Glutamatergic neuron (in vitro differentiated cells): ENCODE measurements around the gene FNIP2. TPM values are rescaled to one million over a fixed set of nuclear protein-coding genes. Genes with fewer than 3 reads are reported as not detected.
"Not testable (repeated sequence)": the region's sequence is repeated elsewhere in the genome, so short reads cannot be mapped to it uniquely, and the experiment has no call there.

Source experiments
- DNase-seq: peaks from one replicate; pipeline ENCODE4 v3.0.0; 2022
- H3K27ac Mint-ChIP-seq: one replicate; pipeline ENCODE4 v1.8.0; 2020; ENCODE audit warnings: mild to moderate bottlenecking, mixed read lengths, inconsistent platforms; ENCODE audit not compliant: unreplicated experiment
- H3K27me3 Mint-ChIP-seq: one replicate; pipeline ENCODE4 v1.8.0; 2020; ENCODE audit warnings: mild to moderate bottlenecking, moderate library complexity, mixed read lengths, inconsistent platforms; ENCODE audit not compliant: unreplicated experiment
- H3K36me3 Mint-ChIP-seq: one replicate; pipeline ENCODE4 v1.8.0; 2020; ENCODE audit warnings: mild to moderate bottlenecking, mixed read lengths, inconsistent platforms; ENCODE audit not compliant: unreplicated experiment
- H3K4me1 Mint-ChIP-seq: one replicate; pipeline ENCODE4 v1.8.0; 2020; ENCODE audit warnings: mild to moderate bottlenecking, low read depth, mixed read lengths, inconsistent platforms; ENCODE audit not compliant: unreplicated experiment
- H3K4me3 Mint-ChIP-seq: one replicate; pipeline ENCODE4 v1.8.0; 2020; ENCODE audit warnings: mild to moderate bottlenecking, mixed read lengths, inconsistent platforms; ENCODE audit not compliant: unreplicated experiment
- H3K9me3 Mint-ChIP-seq: one replicate; pipeline ENCODE4 v1.8.0; 2020; ENCODE audit warnings: mild to moderate bottlenecking, moderate library complexity, mixed read lengths, inconsistent platforms; ENCODE audit not compliant: unreplicated experiment
- total RNA-seq: library from RNA; stranded (reverse); fragmentation: NEBNext Ultra II Directional; extraction: Animal tissue kit (Norgen Biotek cat#: 25700); gene quantifications from one replicate; pipeline ENCODE4 v1.2.1, GENCODE V29; 2021; ENCODE audit not compliant: unreplicated experiment
- TF ChIP-seq, protein P1 (sequence below): fragments of 200-600 bp; sonication (generic); IDR thresholded peaks from one replicate; pipeline ENCODE4 v1.5.0; 2021; ENCODE audit not compliant: partially characterized antibody, unreplicated experiment

Gene FNIP2
- total RNA-seq, 1 donor from 2014 or later, result 53.2 TPM

- TF ChIP-seq, protein P1, sequence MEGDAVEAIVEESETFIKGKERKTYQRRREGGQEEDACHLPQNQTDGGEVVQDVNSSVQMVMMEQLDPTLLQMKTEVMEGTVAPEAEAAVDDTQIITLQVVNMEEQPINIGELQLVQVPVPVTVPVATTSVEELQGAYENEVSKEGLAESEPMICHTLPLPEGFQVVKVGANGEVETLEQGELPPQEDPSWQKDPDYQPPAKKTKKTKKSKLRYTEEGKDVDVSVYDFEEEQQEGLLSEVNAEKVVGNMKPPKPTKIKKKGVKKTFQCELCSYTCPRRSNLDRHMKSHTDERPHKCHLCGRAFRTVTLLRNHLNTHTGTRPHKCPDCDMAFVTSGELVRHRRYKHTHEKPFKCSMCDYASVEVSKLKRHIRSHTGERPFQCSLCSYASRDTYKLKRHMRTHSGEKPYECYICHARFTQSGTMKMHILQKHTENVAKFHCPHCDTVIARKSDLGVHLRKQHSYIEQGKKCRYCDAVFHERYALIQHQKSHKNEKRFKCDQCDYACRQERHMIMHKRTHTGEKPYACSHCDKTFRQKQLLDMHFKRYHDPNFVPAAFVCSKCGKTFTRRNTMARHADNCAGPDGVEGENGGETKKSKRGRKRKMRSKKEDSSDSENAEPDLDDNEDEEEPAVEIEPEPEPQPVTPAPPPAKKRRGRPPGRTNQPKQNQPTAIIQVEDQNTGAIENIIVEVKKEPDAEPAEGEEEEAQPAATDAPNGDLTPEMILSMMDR, result no peak
- Mint-ChIP-seq H3K4me1 (peaks cover 56% of the 10 kb centered on the region), H3K36me3 (no peaks in the 10 kb centered on the region), H3K27me3 (peaks cover 2% of the 10 kb centered on the region), H3K27ac (peak overlapping the region; percentile 12), H3K9me3 (peaks cover 7% of the 10 kb centered on the region), H3K4me3 (no peak overlapping the region)
- no peak for DNase-seq
These were observed 38.9 kb downstream of the FNIP2 start for GRCh38 chr4:158807691-158808090.

GRCh38 chr4:158808399-158808798 is 39.6 kb downstream of the FNIP2 start:
- peaks cover 55% of the 10 kb centered on the region for H3K4me1 Mint-ChIP-seq
- no peak overlapping the region for H3K4me3 Mint-ChIP-seq
- peaks cover 7% of the 10 kb centered on the region for H3K9me3 Mint-ChIP-seq
- H3K27me3 Mint-ChIP-seq, result peaks cover 2% of the 10 kb centered on the region
- TF ChIP-seq, protein P1, result no peak
- H3K27ac Mint-ChIP-seq, result no peak overlapping the region
- no peaks in the 10 kb centered on the region for H3K36me3 Mint-ChIP-seq
- DNase-seq, result no peak

- H3K9me3 Mint-ChIP-seq, result not testable (repeated sequence)
These were observed 40.4 kb downstream of the FNIP2 start for GRCh38 chr4:158809208-158809607.

DNA sequence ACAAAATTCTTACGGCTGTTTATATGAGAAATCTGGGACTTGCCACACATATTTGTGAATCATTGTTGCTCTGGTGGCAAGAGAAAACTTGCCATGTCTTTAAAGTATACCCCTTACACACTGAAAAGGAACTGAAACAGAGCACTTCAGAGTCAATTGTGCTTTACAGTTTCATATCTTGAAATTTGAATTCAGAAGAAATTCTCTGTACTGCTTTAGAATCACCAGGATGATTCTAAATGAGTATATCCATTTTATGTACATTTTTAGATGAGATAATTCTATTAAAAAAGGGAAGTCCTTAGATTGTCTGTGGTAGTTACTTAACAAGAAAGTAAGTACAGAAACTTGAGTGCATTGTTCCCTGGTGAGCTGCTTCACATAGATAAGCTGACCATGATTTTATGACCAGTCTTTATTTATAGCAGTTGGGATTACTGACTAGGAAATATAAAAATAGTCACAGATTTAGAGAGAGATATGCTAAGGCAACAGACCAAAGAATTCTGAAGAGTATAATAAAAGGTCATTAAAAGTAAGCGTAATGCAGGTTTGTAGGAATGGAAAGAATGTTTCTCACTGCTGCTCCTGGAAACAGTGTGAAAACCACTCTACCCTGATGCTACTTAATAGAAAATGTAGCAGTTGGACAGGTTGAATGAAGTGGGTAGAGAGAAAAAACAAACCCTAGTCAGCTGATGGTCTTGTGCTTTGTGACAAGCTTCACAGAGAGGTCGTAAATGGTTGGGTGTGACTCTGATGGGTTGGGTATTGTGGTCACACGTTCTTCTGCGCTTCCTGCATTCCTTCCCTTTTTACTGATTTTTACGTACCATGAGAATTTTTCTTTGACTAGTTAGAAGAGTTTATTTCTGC is 41.0 kb downstream of the FNIP2 start:
- Mint-ChIP-seq H3K27me3 (peaks cover 2% of the 10 kb centered on the region), H3K4me3 (peak overlapping the region; percentile 10), H3K9me3 (peaks cover 7% of the 10 kb centered on the region), H3K36me3 (no peaks in the 10 kb centered on the region), H3K27ac (peak overlapping the region; percentile 9), H3K4me1 (peaks cover 49% of the 10 kb centered on the region)
- no peak for DNase-seq
- TF ChIP-seq, protein P1, result no peak

More at GRCh38 chr4:158809208-158809607, 40.4 kb downstream of the FNIP2 start:
- not testable (repeated sequence) for H3K27ac Mint-ChIP-seq, H3K4me3 Mint-ChIP-seq, DNase-seq, H3K36me3 Mint-ChIP-seq, H3K27me3 Mint-ChIP-seq
- H3K4me1 Mint-ChIP-seq, result peaks cover 53% of the 10 kb centered on the region

DNA sequence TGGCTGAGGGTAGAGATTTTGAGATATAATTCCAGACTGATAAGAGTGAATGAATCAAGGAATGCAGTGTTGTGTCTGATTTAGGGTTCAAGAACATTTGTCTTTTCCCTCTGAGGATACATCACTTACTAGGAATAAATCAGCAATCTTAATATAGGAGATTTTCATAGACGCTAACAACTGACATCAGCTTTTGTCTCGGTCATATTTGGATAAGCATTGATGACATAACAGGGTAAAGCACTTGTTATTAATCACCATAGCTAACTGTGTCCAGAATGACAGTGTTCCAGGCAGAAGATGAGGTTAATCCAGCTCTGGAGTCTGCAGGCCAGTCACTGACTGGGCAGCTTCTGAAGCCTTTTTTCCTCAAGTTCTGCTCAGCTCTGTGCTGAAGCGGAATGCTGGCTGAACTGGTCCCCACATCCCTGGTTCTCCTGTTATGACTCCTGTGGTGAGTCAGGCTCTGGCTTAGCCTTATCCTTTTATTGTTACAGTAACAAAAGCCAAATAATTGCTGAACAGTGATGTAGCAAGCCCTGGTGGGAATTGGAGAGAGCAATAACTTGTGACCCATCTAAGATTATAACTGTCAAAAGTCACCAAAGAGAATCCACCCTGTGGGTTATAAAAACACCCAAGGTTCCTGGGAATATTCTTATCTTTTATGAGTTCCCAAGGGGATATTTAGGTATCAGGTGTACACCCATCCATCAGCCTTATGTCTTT is 41.8 kb downstream of the FNIP2 start:
- peak overlapping the region; percentile 36 for H3K27ac Mint-ChIP-seq
- DNase-seq, result no peak
- peak overlapping the region; percentile 10 for H3K4me3 Mint-ChIP-seq

More for the DNA sequence above, 41.8 kb downstream of the FNIP2 start:
- peaks cover 42% of the 10 kb centered on the region for H3K4me1 Mint-ChIP-seq
- TF ChIP-seq, protein P1, result no peak
- no peaks in the 10 kb centered on the region for H3K27me3 Mint-ChIP-seq
- no peaks in the 10 kb centered on the region for H3K36me3 Mint-ChIP-seq
- H3K9me3 Mint-ChIP-seq, result peaks cover 5% of the 10 kb centered on the region
